HG03045 (cell line): ENCODE results near the gene CNN1.

Experiments used
- ATAC-seq: cut with Tn5 transposase; IDR thresholded peaks from one replicate; pipeline ENCODE4 v1.9.1; 2021; ENCODE audit warnings: mild to moderate bottlenecking, moderate library complexity; ENCODE audit not compliant: unreplicated experiment

The CNN1 gene

GRCh38 chr19:11534538-11534937 is 4.1 kb upstream of the CNN1 start:
- no peak for ATAC-seq

- no peak for ATAC-seq
These were observed 3.7 kb upstream of the CNN1 start for GRCh38 chr19:11534948-11535347.

DNA sequence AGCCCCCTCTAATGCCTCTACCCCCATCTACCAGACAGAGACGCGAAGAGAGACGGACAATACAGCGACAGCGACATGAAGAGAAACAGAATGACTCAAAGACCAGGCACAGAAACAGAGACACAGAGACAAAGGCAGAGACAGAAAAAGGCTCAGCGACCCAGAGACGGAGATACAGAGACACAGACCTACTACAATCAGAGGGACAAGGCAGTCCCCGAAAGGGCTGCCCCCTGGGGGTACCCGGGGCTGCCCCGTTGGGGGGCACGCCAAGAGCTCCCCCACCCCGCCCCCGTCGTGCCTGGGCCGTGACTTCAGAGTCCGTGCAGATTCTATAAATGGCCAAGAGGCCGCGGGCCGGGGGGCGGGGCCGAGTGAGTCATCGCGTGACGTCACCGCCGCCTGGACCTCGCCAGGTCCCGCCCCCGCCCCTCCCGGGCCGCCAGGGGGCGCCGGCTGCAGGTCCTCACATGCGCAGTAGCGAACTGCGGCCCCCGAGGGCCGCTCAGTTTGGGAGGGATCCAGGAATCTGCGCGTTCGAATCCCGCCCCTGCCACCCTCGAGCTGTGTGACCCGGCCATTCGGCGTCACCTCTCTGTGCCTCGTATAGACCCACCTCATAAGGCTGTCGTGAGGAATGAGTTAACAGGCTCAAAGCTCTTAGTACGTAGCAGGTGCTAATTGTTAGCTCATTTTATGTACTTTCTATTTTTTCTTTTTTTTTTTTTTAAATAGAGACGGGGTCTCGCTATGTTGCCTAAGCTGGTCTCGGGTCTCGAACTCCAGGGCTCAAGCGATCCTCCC is 2.7 kb upstream of the CNN1 start:
- peak; percentile 66 for ATAC-seq

GRCh38 chr19:11539495-11540365 is 1.1 kb downstream of the CNN1 start:
- ATAC-seq, result no peak

DNA sequence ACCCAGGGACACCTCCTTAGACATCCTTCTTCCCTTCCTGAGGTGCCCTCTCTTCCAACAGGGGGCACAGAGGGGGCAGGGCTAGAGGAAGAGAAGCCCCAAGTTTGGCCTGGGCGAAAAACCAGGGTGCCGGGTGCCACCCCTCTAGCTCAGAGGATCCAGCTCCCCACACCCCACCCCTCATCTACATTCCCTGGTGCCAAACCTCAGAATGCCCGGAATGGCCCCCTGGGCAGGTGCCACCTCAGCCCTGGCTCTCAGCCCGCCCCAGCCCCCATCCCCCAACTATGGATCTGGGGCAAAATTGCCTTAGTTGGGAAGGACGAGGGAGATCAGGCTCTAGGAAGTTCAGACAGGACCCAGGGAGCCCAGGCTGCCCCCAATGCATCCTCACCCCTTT is 2.0 kb downstream of the CNN1 start:
- no peak for ATAC-seq

- ATAC-seq, result no peak
These were observed 2.6 kb downstream of the CNN1 start for GRCh38 chr19:11541238-11541637.

GRCh38 chr19:11547929-11548700 is 9.5 kb downstream of the CNN1 start:
- ATAC-seq, result no peak

DNA sequence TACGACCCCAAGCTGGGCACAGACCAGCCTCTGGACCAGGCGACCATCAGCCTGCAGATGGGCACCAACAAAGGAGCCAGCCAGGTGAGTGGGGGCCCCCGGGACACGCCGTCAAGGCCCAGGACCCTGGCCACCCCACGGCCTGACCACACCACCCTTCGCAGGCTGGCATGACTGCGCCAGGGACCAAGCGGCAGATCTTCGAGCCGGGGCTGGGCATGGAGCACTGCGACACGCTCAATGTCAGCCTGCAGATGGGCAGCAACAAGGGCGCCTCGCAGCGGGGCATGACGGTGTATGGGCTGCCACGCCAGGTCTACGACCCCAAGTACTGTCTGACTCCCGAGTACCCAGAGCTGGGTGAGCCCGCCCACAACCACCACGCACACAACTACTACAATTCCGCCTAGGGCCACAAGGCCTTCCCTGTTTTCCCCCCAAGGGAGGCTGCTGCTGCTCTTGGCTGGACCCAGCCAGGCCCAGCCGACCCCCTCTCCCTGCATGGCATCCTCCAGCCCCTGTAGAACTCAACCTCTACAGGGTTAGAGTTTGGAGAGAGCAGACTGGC is 10.8 kb downstream of the CNN1 start:
- ATAC-seq, result no peak

DNA sequence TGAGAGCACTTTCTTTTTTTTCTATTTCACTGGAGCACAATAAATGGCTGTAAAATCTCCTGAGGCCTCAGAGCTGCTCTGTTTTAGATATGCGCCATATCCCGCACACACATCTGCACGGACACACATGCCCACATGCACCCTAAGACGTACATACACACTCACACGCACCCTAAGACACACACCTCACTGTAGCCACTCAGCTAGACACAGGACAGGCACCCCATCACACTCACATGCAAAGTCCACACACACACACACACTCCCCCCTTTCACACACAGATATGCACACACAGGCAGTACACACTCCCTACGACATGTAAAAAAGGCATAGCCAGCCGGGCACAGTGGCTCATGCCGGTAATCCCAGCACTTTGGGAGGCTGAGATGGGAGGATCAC is 11.6 kb downstream of the CNN1 start:
- ATAC-seq, result no peak

DNA sequence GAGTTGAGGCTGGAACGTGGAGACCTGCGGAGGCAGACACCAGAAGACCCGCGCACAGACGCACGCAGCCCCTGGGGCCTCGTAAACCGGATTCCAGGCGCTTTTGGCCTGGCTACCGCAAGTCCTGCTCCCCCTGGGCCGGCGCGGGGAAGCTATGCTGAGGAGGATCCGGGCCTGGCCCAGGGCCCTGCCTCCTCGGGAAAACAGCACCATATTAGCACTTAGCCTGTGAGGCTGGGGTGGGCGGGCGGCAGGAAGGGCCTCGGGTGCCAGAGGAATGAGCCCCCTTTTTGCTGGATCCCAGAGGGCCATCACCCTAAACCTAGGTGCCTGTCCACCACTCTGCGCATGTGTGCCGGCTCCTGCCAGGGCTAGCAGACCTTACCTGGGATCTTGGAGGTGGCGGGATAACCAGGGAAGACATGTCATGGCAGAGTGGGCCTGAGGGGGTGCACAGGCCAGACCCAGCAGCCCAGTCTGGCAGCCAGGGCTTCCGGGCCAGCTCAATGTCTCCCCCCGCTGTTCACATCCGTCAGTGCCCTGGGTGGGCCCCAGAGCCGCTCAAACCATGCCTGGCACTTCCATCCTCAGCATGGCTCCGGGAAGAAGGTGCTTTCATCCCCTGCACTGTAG is 13.1 kb downstream of the CNN1 start:
- no peak for ATAC-seq

DNA sequence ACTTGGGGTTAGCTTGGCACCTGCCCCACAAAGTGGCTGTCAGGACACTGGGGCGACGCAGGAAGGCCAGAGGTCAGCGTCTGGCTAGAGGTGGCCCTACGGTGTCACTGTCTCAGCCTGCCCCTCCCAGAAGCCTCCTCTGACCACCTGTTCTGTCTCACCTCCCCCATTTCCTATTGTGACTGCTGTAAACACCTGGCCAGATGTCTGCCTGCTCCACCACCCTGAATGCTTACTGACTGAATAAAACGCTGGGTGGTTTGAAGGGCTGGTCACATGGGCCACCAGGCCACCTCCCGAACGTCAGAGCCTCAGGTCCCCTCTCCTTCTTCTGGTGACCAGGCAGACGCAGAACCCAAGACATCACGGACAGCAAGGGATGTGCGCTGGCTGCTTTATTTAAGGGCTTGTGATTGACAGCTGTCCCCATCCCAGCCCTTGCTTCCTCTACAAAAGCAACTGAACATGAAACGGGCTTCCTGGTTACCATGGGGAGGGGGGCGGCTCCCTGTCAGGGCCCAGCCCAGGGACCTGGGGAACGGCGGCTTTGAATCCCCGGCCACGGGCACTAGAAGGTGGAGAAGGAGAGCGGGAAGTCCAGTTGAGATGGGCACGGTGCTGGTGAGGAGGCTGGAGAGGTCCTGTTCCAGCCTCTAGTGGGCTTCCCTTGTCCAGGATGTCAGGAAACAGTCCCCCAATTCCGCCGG is 14.2 kb downstream of the CNN1 start:
- no peak for ATAC-seq

GRCh38 chr19:11554160-11554559 is 15.5 kb downstream of the CNN1 start:
- no peak for ATAC-seq

DNA sequence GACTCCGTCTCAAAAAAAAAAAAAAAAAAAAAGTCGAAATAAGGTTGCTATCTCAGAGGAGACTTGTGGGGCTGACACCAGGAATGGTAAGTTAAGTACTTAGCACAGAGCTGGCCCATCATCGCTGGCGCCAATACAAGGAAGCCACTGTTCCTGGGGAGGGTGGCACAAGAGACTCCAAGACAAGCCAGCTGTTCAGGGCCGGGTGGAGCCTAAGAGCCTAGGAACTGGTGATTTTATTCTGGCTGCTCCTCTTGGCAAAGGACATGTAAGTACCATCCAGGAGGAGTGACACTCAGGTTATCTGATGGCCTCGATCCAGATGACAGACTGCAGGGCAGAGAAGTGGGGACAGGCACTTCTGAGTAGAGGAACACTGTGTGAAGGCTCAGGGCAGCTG is 16.6 kb downstream of the CNN1 start:
- ATAC-seq, result no peak

DNA sequence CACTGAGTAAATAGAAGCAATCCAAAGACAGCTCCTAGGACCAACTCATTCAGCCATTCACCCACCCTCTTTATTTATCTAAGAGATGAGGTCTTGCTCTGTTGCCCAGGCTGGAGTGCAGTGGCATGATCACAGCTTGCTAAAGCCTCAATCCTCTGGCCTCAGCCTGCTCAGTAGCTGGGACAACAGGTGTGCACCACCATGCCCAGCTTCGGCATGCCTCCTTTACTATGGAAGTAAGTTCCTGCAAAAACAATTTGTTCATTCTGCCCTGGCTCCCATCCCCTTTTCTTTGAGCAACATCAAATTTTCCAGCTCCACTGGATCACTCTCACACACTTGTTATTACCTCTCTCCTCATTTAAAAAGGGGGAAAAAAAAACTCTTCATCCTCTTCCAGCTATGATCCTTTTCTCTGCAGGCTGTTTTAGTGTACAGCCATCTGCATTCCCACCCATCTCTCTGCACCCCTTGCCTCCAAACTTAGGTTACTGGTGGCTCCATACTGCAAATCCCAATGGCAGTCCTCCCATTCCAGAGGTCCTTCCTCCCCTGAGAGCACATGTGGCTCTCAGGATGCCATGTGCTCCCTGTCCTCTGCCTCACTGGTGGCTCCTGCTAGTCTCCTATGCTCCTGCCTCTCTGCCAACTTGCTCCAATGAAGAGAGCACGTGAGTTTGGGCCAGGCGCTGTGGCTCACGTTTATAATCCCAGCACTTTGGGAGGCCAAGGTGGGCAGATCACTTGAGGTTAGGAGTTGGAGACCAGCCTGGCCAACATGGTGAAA is 18.2 kb downstream of the CNN1 start:
- no peak for ATAC-seq

GRCh38 chr19:11558881-11559828 is 20.5 kb downstream of the CNN1 start, which contains the start of gene ELOF1:
Gene ELOF1 (minus strand): TSS chr19:11559230. CDS start chr19:11554347, 4,883 bp downstream.
- peak; percentile 81 for ATAC-seq

DNA sequence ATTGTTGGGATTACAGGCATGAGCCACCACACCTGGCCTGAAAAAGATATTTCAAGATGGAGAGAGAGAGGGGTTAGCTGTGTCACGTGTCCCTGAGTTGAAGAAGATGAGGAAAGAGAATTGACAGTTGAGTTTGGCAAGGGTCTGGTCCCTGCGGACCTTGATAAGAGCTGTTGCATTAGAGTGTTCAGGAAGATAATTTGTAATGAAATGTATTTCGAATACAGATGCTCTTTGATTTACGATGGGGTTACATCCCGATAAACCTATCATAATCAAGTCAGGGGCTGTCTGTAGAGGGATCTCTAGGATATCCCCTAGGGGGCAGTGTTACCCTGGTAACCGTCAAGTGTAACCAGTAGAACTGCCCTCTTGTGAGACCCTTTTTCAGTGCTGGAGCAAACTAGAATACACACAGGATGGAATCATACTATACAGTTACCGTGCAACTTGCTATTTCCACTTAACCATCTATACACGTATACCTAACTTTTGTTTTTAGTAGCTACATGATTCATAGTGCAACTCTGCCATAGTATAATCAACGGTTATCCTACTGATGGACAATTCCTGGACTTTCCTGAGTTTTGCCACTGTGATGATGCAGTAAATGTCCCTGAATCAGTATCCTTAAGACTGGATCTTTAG is 21.9 kb downstream of the CNN1 start:
- no peak for ATAC-seq

GRCh38 chr19:11563532-11563931 is 24.9 kb downstream of the CNN1 start:
- no peak for ATAC-seq
